ENCODE data around the gene CDA. TPM values are rescaled to one million over a fixed set of nuclear protein-coding genes. Genes with fewer than 3 reads are reported as not detected.
A peak's percentile ranks its signal among the peaks of the same experiment; 100 is the strongest.

Gene CDA
- 10.1 TPM for total RNA-seq

DNA sequence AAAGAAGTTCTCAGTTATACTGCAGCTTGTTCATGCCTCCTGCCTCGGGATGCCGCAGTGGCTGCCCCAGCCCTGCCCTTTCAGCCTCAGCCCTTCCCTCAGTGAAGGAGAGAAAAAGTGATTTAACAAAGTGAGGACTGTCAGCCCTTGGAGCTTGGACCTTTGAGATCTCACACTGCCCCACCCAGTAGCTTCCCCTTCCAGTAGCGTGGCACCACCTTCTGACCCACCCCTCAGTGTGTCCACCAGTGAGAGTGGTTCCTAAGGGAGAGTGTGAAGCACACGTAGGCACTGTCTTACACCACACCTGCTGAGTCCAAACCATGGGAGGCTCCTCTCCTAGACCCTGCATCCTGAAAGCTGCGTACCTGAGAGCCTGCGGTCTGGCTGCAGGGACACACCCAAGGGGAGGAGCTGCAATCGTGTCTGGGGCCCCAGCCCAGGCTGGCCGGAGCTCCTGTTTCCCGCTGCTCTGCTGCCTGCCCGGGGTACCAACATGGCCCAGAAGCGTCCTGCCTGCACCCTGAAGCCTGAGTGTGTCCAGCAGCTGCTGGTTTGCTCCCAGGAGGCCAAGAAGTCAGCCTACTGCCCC is at the start of gene CDA:
Gene CDA, plus strand, starts transcription at position 464 of the 592 bp plus-strand sequence. Its CDS starts 33 bp downstream, at position 497.
- no peaks in the 10 kb centered on the region for H3K27me3 ChIP-seq
- TF ChIP-seq, protein P1, sequence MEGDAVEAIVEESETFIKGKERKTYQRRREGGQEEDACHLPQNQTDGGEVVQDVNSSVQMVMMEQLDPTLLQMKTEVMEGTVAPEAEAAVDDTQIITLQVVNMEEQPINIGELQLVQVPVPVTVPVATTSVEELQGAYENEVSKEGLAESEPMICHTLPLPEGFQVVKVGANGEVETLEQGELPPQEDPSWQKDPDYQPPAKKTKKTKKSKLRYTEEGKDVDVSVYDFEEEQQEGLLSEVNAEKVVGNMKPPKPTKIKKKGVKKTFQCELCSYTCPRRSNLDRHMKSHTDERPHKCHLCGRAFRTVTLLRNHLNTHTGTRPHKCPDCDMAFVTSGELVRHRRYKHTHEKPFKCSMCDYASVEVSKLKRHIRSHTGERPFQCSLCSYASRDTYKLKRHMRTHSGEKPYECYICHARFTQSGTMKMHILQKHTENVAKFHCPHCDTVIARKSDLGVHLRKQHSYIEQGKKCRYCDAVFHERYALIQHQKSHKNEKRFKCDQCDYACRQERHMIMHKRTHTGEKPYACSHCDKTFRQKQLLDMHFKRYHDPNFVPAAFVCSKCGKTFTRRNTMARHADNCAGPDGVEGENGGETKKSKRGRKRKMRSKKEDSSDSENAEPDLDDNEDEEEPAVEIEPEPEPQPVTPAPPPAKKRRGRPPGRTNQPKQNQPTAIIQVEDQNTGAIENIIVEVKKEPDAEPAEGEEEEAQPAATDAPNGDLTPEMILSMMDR (IDR thresholded peaks at IDR 0.05) = no peak
- no peaks in the 10 kb centered on the region for H3K9me3 ChIP-seq
- H3K4me1 ChIP-seq = no peaks in the 10 kb centered on the region
- H3K27ac ChIP-seq = peak within 1 kb of the TSS; percentile 31 to 37
- intact Hi-C loops (cut with DNase I) = no loop called here
- H3K4me3 ChIP-seq = peak within 1 kb of the TSS in 1 of 2 donors; percentile 19
- no peak for DNase-seq (ENCODE audit: low spot score in 2 of 2)
- H3K36me3 ChIP-seq = no peaks in the 10 kb centered on the region

DNA sequence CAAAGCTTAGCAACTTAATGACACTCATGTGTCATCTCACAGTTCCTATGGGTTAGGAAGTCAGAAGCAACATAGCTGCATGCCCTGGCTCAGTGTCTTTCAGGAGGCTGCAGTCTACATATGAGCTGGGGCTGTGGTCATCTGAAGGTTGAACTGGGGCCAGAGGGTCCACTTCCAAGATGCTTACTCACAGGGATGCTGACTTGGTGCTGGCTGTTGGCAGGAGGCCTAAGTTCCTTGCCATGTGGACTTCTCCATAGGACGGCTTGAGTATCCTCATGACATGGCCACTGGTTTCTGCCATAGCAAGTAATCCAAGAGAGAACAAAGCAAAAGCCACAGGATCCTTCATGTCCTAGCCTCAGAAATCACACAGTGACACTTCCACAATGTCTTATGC is 48.6 kb upstream of the CDA start:
- DNase-seq (ENCODE audit: low spot score in 2 of 2) = no peak
- H3K4me1 ChIP-seq = no peaks in the 10 kb centered on the region
- H3K36me3 ChIP-seq = no peaks in the 10 kb centered on the region
- H3K9me3 ChIP-seq = no peaks in the 10 kb centered on the region
- no peak overlapping the region for H3K27ac ChIP-seq
- intact Hi-C loops (cut with DNase I) = no loop called here
- H3K27me3 ChIP-seq = no peaks in the 10 kb centered on the region
- H3K4me3 ChIP-seq = no peak overlapping the region
- TF ChIP-seq, protein P1 (IDR thresholded peaks at IDR 0.05) = no peak

DNA sequence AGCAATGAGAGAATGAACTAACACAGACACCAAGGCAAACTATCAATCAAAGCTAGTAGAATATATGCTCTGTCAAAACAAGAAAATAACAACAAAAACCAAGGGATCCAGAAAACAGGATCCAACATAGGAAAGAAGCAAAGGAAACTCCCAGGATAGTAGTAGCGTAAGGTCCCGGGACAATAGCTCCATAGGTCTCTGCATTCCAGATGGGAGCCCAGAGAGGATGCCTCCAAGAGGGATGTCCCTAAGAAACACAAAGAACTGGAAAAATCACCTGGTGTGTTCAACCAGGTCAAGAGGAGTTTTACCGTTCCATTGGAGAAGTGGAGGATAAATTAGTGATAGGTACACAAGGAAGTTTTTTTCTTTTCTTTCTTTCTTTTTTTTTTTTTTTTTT is 42.3 kb upstream of the CDA start:
- Histone ChIP-seq H3K4me3 (no peak overlapping the region), H3K36me3 (no peaks in the 10 kb centered on the region), H3K27ac (no peak overlapping the region), H3K4me1 (no peaks in the 10 kb centered on the region), H3K27me3 (no peaks in the 10 kb centered on the region), H3K9me3 (no peaks in the 10 kb centered on the region)
- TF ChIP-seq, protein P1 (IDR thresholded peaks at IDR 0.05) = no peak
- no peak for DNase-seq (ENCODE audit: low spot score in 2 of 2)
- intact Hi-C loops (cut with DNase I) = no loop called here

DNA sequence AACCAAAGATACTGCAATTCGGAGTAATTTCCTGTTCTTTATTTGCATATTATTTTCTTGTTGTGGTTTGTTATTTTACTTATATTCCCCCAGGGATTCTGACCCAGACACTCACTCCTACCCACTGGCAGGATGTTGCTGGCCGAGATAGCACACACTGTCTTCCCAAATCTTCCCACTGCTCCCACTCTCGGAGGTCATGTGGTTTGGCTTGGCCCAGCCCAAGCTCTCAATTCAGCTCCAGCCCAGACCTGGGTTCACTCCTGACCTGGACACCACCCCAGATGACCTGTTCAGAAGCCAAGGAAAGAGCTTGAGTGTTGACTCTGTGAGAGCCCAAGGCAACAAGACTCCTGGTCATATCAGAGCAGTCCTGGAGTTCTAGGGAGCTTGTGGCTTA is 37.7 kb upstream of the CDA start:
- no peak overlapping the region for H3K4me3 ChIP-seq
- no peak overlapping the region for H3K27ac ChIP-seq
- DNase-seq (ENCODE audit: low spot score in 2 of 2) = no peak
- H3K9me3 ChIP-seq = no peaks in the 10 kb centered on the region
- TF ChIP-seq, protein P1 (IDR thresholded peaks at IDR 0.05) = no peak
- H3K36me3 ChIP-seq = no peaks in the 10 kb centered on the region
- H3K27me3 ChIP-seq = no peaks in the 10 kb centered on the region
- peaks cover 3 to 4% of the 10 kb centered on the region in 2 donors for H3K4me1 ChIP-seq
- intact Hi-C loops (cut with DNase I) = no loop called here

DNA sequence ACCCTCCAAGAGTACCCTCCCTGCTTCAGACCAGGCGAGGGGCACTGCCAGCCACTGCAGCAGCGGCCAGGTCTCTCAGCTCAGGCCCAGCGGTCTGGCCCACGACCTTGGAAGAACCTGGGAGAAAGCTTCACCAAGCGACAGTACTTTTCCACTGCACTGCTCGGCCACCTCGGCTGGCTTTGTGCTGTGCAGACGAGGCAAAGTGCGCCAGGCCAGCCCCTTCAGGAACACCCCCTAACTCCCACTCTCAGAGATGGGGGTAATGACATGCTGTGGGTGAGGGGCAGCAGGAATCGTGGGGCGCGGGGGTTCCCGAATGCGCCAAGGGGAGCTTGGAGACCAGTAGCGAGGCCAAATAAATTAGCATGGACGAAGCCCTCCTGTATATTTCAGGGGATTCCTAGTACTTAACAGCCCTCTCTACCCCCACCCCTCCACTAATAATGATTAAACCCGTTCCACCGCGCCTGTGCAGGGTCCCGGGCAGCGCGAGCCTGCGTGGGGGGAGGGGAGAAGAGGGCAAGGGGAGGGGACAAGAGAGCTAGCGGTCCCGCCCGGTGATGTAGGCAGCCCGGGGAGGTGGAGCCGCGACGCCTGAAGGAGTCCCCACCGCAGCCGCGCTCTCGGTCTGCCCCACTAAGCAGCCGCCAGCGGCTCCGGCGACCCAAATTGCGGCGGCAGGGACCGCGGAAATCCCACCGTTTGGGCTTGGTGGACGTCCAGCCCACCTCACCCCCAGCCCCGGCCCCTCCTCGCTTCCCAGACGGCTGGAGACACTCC is 36.8 kb upstream of the CDA start, which contains the start of gene FAM43B:
Gene FAM43B, plus strand, starts transcription at position 629 of the 783 bp plus-strand sequence. CDS start 401 bp downstream, outside the sequence.
- H3K27ac ChIP-seq = no peak within 1 kb of the TSS
- no peaks in the 10 kb centered on the region for H3K9me3 ChIP-seq
- no peaks in the 10 kb centered on the region for H3K27me3 ChIP-seq
- H3K4me1 ChIP-seq = peaks cover 3 to 4% of the 10 kb centered on the region in 2 donors
- intact Hi-C loops (cut with DNase I) = no loop called here
- no peak for DNase-seq (ENCODE audit: low spot score in 2 of 2)
- no peaks in the 10 kb centered on the region for H3K36me3 ChIP-seq
- TF ChIP-seq, protein P1 (IDR thresholded peaks at IDR 0.05) = no peak
- peak within 1 kb of the TSS; percentile 51 to 55 for H3K4me3 ChIP-seq

Data from ascending aorta (tissue), 2 donors.